Measurements from ENCODE around the gene TASL.
"Not testable (repeated sequence)": the region's sequence is repeated elsewhere in the genome, so short reads cannot be mapped to it uniquely, and the experiment has no call there.

The TASL gene

DNA sequence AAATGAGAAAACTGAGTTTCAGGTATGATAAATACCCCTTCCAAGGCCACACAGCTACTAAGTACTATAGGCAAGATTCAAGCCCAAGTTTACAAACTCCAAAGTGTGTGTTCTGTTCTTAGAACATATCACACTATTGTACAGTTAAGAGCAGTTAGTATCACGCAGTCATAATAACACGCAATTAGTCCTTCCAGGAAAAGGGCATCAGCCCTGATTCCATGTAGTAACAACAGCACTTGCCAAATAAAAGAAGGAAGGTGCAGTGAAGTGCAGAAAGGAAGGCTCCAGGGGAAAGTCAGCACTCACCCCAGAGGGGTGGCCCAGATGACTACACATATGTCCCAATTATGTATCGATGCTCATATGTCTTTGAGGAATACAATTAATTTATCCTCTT lies 4.4 kb downstream of the TASL start:
- DNase-seq, result no peak

DNA sequence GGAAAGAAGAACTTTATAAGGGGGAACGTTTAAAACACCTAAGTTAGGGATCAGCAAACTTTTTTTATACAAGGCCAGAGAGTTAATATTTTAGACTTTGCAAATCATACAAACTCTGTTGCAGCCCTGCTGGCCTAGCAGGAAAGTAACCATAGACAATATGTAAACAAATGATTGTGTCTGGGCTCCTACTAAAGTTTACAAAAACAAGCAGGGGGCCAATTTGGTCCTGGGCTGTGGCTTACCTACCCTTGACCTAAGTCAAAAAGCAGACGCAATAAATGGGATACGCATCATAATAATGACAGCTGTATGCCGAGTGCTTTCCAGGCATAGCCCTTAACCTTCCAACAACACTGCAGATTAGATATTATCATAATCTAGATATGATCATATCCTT lies 4.9 kb downstream of the TASL start:
- no peak for DNase-seq

DNA sequence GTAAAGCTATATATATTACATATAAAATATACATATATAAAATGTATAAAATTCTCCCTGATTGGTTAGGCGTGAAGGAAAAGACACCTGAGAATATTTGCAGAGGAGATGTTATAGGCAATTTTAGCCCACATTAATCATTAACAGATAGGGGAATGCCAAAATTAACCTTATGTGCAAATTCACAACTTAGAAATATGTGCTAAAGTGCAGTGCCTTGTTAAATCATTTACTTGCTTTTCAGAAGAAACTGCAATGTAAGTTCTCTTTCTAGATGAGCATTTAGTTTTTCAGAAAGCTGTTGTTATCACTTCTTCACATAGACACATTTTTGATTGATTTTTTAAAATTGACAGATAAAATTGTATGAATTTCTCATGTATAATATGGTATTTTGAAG lies 5.6 kb downstream of the TASL start:
- no peak for DNase-seq

DNA sequence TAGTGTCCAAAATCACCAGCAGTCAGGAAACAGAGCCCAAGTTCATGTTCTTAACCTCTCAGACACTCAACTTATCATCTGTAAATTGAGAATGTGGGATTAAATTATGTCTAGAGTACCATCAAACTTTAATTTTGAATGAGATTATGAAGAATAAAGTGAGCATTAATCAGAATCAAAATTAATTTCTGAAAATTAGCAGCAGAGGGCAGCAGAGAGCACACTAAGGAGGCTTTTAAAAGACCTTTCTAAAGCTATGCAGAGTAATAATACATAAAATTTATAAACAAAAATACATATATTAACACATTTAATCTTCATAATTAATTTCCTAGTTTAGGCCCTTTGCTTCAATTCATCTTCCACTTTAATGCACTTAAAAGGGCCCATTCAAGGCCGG lies 7.1 kb downstream of the TASL start:
- no peak for DNase-seq

DNA sequence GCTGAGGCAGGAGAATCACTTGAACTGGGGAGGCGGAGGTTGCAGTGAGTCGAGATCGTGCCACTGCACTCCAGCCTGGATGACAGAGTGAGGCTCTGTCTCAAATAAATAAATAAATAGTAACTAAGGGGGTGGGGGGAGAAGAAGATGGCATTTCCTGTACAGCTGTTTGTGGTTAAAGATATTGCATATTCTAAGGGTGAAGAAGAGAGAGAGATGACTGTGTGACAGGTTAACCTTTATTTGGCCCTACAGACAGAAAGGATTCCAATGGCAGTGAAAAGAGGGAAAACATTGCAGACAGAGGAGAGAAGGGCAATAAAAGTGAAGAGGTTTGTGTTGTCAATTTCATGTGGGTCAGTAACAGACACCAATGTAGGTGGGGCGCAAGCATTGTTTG lies 9.4 kb downstream of the TASL start:
- no peak for DNase-seq

DNA sequence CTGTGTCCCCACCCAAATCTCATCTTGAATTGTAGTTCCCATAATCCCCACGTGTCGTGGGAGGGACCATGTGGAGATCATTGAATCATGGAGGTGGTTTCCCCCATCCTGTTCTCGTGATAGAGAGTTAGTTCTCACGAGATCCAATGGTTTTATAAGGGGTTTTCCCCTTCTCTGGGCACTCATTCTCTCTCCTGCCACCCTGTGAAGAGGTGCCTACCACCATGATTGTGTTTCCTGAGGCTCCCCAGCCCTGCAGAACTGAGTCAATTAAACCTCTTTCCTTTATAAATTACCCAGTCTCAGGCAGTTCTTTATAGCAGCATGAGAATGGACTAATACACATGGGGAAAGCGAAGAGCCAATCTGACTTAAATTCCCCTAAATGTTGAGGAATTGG lies 14.5 kb downstream of the TASL start:
- DNase-seq, result not testable (repeated sequence)

DNA sequence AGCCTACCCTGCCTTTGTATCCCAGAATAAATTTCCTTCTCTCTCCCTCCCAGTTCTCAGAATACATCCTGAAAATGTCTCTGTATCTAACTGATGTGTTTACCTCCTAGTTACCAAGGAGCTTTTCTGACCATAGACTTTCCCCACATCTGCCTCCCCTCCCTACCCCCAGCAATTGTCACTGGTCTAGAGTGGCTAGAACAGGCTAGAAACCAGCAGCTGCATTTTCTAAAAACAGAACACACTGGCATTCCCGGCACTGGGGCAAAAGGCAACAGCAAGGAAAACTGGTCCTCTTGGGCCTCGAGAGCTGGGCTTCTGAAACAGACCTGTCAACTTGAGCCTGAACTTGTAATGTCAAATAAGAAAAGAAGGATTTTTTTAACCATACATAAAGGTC lies 16.4 kb downstream of the TASL start:
- DNase-seq, result no peak

DNA sequence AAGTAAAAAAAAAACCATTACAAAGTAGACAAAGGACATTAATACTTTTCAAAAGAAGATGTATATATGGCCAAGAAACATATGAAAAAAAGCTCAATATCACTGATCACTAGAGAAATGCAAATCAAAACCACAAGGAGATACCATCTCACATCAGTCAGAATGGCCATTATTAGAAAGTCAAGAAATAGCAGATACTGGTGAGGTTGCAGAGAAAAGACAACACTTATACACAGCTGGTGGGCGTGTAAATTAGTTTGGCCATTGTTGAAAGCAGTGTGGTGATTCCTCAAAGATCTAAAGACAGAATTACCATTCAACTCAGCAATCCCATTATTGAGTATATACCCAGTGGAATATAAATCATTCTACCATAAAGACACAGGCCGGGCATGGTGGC lies 39.3 kb downstream of the TASL start:
- DNase-seq, result no peak

DNA sequence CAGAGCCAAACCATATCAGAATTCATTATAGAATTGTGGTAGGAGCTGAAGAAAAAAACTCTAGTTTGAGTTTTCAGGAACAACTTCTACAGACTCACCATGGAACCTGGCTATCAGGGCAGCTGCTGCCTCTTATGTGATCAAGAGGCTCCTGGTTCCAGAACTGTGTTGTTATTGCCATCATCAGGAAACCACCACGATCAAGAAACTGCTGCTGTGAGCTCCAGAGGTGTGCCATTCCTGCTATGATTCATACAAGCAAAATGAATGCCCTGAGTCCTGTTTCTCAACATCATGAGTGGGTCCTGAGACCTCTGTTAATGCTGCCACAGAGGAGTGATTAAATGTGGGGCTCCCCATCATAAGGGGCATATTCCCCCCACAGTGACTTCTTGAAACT lies 43.7 kb downstream of the TASL start:
- no peak for DNase-seq

DNA sequence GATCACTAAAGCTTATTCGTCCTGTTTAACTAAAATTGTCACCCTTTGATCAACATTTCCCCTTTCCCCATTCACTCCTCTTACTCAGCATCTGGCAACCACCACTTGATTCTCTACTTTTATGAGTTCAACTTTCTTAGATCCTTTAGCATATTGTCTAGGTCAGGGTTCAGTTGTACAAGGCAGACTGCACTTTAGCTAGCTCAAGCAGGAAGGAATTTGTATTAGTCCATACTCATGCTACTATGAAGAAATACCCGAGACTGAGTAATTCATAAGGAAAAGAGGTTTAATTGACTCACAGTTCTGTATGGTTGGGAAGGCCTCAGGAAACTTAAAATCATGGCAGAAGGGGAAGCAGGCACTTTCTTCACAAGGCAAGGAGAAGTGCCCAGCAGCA lies 44.3 kb downstream of the TASL start:
- no peak for DNase-seq

DNA sequence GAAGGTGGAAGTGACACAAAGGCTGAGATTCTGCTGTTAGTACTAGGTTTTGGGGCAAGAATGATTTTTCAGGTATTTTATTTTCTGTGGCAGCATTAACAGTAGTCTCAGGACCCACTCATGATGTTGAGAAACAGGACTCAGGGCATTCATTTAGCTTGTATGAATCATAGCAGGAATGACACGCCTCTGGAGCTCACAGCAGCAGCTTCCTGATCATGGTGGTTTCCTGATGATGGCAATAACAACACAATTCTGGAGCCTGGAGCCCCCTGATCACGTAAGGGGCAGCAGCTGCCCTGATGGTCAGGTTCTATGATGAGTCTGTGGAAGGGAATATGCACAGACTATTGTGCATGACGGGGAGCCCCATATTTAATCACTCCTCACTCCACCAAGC lies 47.0 kb downstream of the TASL start:
- no peak for DNase-seq

DNA sequence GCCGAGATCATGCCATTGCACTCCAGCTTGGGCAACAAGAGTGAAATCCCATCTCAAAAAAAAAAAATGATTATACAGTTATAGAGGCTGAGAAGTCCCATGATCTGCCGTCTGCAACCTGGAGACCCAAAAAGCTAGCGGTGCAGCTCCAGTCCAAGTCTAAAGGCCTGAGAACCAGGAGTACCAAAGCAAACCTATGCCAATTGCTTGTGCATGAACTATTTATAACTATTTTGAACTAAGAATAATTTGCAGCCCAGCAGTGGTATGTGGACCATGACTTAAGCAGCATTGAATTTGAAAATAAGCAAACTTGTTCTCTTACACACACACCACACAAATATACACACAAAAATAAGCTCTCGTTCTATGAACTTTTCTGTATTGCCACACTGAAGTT lies 51.8 kb downstream of the TASL start:
- DNase-seq, result no peak

DNA sequence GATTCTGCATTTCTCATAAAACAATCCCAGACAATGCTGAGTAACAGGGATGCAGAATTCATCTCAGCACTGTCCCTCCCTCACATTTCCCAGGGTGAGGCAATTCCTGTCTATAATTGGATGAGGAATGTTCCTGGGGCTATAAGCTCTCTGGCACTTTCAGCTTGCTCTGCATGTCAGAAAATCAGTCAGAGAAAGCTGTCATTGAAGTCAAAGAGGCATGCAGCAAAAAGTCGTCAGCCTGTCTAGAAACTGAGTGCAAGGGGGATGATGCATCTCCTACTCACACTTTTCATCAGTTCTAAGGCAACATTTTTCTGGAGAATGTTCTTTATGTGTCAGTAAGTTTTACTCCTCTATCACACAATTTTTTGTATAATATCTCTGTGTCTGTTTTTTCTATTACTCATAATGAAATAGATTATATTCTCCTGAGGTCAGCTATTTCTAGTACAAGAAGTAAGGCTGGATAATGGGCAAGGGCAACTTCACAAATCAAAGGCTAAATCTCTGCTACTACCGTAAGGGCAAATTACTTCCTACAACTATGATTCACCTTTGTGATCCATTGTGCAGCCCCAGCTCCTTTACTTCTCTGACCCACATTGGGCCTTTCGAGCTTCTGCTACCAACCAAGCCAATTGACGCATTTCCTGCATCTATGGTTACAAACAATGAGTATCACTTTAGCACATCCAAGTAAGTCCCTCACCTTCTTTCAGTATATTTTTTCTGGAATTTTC lies 56.0 kb downstream of the TASL start:
- DNase-seq, result no peak

DNA sequence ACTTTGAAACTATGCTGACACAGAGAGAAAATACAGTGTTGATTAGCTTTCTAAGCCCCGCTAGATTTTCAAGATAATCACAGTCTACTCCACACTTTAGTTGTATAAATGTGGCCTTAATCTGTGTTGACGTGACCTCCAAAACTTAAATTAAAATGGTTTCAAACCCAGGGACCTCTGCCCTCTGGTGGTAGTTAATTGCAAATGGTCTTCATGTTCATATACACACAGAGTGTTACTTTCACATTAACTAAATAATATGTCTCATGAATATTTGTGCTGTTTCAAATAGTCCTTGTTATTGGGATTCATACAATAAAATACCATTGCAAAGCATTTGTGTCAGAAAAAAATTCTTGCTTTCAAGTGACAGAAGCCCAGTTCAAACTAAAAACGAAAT lies 64.3 kb downstream of the TASL start:
- DNase-seq, result no peak
